Activated T-cell treated with anti-CD3 and anti-CD28 coated beads for 48 hours (primary cell): ENCODE data around the gene LRG1.
A peak's percentile ranks its signal among the peaks of the same experiment; 100 is the strongest.
"Not testable (repeated sequence)": the region's sequence is repeated elsewhere in the genome, so short reads cannot be mapped to it uniquely, and the experiment has no call there.

Source experiments
- DNase-seq: peaks from one replicate; pipeline ENCODE4 v3.0.0-alpha.2; 2020; ENCODE audit warnings: low read depth

The LRG1 gene

GRCh38 chr19:4527377-4527776 is 12.5 kb downstream of the LRG1 start:
- DNase-seq = not testable (repeated sequence)

GRCh38 chr19:4525563-4526002 is 14.3 kb downstream of the LRG1 start:
- no peak for DNase-seq

GRCh38 chr19:4524808-4525562 is 14.9 kb downstream of the LRG1 start:
- DNase-seq = peak; percentile 64

GRCh38 chr19:4523306-4524110 is 16.3 kb downstream of the LRG1 start:
- DNase-seq = peak; percentile 20

GRCh38 chr19:4522291-4523002 is 17.4 kb downstream of the LRG1 start:
- no peak for DNase-seq

- no peak for DNase-seq
Measured at GRCh38 chr19:4521888-4522242, 18.0 kb downstream of the LRG1 start.

GRCh38 chr19:4521170-4521887 is 18.5 kb downstream of the LRG1 start:
- no peak for DNase-seq

GRCh38 chr19:4519521-4520277 is 20.1 kb downstream of the LRG1 start:
- DNase-seq = no peak

- DNase-seq = no peak
Measured at GRCh38 chr19:4519172-4519496, 20.7 kb downstream of the LRG1 start.

GRCh38 chr19:4518345-4519171 is 21.3 kb downstream of the LRG1 start, which contains the start of gene PLIN4:
Gene PLIN4, minus strand, starts transcription at chr19:4518486. Its CDS starts 214 bp downstream, at chr19:4518272.
- DNase-seq = no peak

GRCh38 chr19:4517451-4518057 is 22.3 kb downstream of the LRG1 start:
- DNase-seq = no peak

GRCh38 chr19:4516939-4517300 is 22.9 kb downstream of the LRG1 start:
- DNase-seq = no peak

- no peak for DNase-seq
Measured at GRCh38 chr19:4516199-4516938, 23.5 kb downstream of the LRG1 start.

- no peak for DNase-seq
Measured at GRCh38 chr19:4515732-4516131, 24.1 kb downstream of the LRG1 start.

GRCh38 chr19:4513248-4513647 is 26.6 kb downstream of the LRG1 start:
- DNase-seq = no peak

GRCh38 chr19:4512070-4512469 is 27.8 kb downstream of the LRG1 start:
- no peak for DNase-seq

GRCh38 chr19:4511300-4512054 is 28.4 kb downstream of the LRG1 start:
- DNase-seq = no peak

GRCh38 chr19:4510435-4511255 is 29.2 kb downstream of the LRG1 start:
- no peak for DNase-seq
